Uterus (tissue), 4 donors: ENCODE measurements around the gene TJP3. TPM values are rescaled to one million over a fixed set of nuclear protein-coding genes. Genes with fewer than 3 reads are reported as not detected.

Source experiments
- DNase-seq, 2 donors: peaks; one replicate each; pipeline ENCODE4 v3.0.0-alpha.2; 2019 to 2020
- H3K27ac ChIP-seq, 2 donors: fragments of 200-600 bp; sonication (generic); 1 replicate in 1 of 2; 2 replicates in 1 of 2; pipeline ENCODE4 v1.5.1; 2016 to 2018
- H3K27me3 ChIP-seq, 2 donors: fragments of 200-600 bp; sonication (generic); one replicate each; pipeline ENCODE4 v1.5.1; 2018 to 2019; ENCODE audit warnings: control low read depth in 1 of 2
- H3K36me3 ChIP-seq, 2 donors: fragments of 200-600 bp; sonication (generic); one replicate each; pipeline ENCODE4 v1.5.1; 2019; ENCODE audit warnings: control low read depth in 1 of 2
- H3K4me1 ChIP-seq, 2 donors: fragments of 200-600 bp; sonication (generic); one replicate each; pipeline ENCODE4 v1.5.1; 2018 to 2019; ENCODE audit warnings: control low read depth in 1 of 2
- H3K4me3 ChIP-seq, 2 donors: fragments of 200-600 bp; sonication (generic); 1 replicate in 1 of 2; 2 replicates in 1 of 2; pipeline ENCODE4 v1.5.1; 2018 to 2019; ENCODE audit warnings: mild to moderate bottlenecking in 1 of 2
- H3K9me3 ChIP-seq, 2 donors: fragments of 200-600 bp; sonication (generic); one replicate each; pipeline ENCODE4 v1.5.1; 2019; ENCODE audit warnings: control low read depth in 1 of 2
- POLR2A ChIP-seq, 2 donors: fragments of 450-650 bp; IDR thresholded peaks; one replicate each; pipeline ENCODE4 v1.6.1; 2016; ENCODE audit warnings: antibody characterized with exemption in 2 of 2, mild to moderate bottlenecking in 1 of 2, moderate library complexity in 1 of 2
- intact Hi-C: fragments of 100-400 bp; cut with DNase I; formaldehyde crosslinking; loops from one replicate; pipeline ENCODE4 v1.15.1; 2023; ENCODE audit warnings: low total_unique reads
- total RNA-seq, 4 donors: library from RNA; depleted of rRNA in 3 of 4; stranded (reverse); fragments of >200 nt in 3 of 4; gene quantifications; one replicate each; pipeline versions ENCODE4 v1.1.0 to v1.2.4, GENCODE V29; 2014 to 2023
- TF ChIP-seq, protein P1 (sequence below), 4 experiments: fragments of 200-600 bp in 2 of 4; fragments of 450-650 bp in 2 of 4; sonication (generic) in 2 of 4; IDR thresholded peaks; one replicate each; pipeline ENCODE4 v1.5.1; 2016 to 2019; ENCODE audit warnings: antibody characterized with exemption in 4 of 4, mild to moderate bottlenecking in 2 of 4, moderate library complexity in 1 of 4
- donor health status: DM: yes; HTN: yes; CAD: no.

TJP3 gene
- total RNA-seq, 4 donors from 2014 or later: 0.37 to 7.4 (median 3.9) TPM

DNA sequence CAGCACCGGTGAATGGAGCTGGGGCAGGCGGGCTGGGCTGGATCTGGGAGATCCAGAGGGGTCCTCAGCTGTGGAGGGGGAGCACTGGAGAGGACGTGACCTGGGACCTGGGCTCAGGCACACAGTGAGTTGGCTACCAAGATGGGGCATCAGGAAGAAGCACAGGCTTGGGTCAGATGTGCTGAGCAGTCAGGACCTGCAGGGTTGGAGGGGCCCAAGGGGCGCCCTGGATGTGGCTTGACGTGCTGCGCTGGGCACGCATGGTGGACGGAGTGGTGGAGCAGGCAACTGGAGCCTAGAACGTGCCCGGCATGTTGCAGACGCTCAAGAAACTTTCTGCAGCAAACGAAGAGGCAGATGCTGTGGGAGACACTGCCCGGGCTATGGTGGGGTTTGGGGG, 28.6 kb upstream of the TJP3 start:
- no peaks in the 10 kb centered on the region for H3K36me3 ChIP-seq
- no peaks in the 10 kb centered on the region for H3K27me3 ChIP-seq
- TF ChIP-seq POLR2A (IDR thresholded peaks at IDR 0.05): no peak
- TF ChIP-seq, protein P1, sequence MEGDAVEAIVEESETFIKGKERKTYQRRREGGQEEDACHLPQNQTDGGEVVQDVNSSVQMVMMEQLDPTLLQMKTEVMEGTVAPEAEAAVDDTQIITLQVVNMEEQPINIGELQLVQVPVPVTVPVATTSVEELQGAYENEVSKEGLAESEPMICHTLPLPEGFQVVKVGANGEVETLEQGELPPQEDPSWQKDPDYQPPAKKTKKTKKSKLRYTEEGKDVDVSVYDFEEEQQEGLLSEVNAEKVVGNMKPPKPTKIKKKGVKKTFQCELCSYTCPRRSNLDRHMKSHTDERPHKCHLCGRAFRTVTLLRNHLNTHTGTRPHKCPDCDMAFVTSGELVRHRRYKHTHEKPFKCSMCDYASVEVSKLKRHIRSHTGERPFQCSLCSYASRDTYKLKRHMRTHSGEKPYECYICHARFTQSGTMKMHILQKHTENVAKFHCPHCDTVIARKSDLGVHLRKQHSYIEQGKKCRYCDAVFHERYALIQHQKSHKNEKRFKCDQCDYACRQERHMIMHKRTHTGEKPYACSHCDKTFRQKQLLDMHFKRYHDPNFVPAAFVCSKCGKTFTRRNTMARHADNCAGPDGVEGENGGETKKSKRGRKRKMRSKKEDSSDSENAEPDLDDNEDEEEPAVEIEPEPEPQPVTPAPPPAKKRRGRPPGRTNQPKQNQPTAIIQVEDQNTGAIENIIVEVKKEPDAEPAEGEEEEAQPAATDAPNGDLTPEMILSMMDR (IDR thresholded peaks at IDR 0.05): no peak
- H3K4me3 ChIP-seq: no peak overlapping the region
- peaks cover 0 to 4% of the 10 kb centered on the region in 2 donors for H3K9me3 ChIP-seq
- H3K27ac ChIP-seq: no peak overlapping the region
- intact Hi-C loops: no loop called here
- DNase-seq: no peak
- peaks cover 5 to 7% of the 10 kb centered on the region in 2 donors for H3K4me1 ChIP-seq

DNA sequence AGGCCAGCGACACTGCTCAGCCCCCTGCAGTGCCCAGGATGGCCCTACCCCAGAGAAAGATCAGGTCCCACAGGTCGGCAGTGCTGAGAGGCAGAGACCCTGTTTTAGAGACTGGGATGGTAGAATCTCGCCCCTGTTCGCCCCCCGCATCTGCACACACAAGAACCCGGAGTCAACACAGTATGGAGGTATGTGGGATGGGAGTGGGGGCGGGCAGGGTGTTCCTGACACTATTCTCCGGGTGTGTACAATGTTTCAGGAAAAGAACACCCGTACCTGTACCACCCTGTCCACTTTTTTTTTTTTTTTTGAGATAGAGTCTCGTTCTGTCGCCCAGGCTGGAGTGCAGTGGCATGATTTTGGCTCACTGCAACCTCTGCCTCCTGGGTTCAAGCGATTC, 27.2 kb upstream of the TJP3 start:
- peaks cover 5 to 7% of the 10 kb centered on the region in 2 donors for H3K4me1 ChIP-seq
- H3K9me3 ChIP-seq: peaks cover 0 to 4% of the 10 kb centered on the region in 2 donors
- no peaks in the 10 kb centered on the region for H3K36me3 ChIP-seq
- DNase-seq: no peak
- intact Hi-C loops: no loop called here
- no peaks in the 10 kb centered on the region for H3K27me3 ChIP-seq
- no peak for TF ChIP-seq POLR2A (IDR thresholded peaks at IDR 0.05)
- TF ChIP-seq, protein P1 (IDR thresholded peaks at IDR 0.05): no peak
- no peak overlapping the region for H3K4me3 ChIP-seq
- no peak overlapping the region for H3K27ac ChIP-seq

DNA sequence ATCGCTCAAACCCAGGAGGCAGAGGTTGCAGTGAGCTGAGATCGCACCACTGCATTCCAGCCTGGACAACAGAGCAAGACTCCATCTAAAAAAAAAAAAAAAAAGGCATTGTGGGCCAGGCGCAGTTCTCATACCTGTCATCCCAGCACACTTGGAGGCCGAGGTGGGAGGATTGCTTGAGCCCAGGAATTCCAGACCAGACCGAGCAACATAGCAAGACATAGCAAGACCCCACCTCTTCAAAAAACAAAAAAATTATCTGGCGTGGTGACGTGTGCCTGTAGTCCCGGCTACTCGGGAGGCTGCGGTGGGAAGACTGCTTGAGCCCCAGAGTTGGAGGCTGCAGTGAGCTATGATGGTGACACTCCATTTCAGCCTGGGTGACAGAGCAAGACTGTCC, 25.9 kb upstream of the TJP3 start:
- intact Hi-C loops: no loop called here
- peak overlapping the region; percentile 61 to 74 for H3K27ac ChIP-seq
- no peak overlapping the region for H3K4me3 ChIP-seq
- TF ChIP-seq, protein P1 (IDR thresholded peaks at IDR 0.05): no peak
- TF ChIP-seq POLR2A (IDR thresholded peaks at IDR 0.05): no peak
- no peaks in the 10 kb centered on the region for H3K36me3 ChIP-seq
- DNase-seq: no peak
- H3K4me1 ChIP-seq: peaks cover 5 to 7% of the 10 kb centered on the region in 2 donors
- peaks cover 0 to 4% of the 10 kb centered on the region in 2 donors for H3K9me3 ChIP-seq
- no peaks in the 10 kb centered on the region for H3K27me3 ChIP-seq

DNA sequence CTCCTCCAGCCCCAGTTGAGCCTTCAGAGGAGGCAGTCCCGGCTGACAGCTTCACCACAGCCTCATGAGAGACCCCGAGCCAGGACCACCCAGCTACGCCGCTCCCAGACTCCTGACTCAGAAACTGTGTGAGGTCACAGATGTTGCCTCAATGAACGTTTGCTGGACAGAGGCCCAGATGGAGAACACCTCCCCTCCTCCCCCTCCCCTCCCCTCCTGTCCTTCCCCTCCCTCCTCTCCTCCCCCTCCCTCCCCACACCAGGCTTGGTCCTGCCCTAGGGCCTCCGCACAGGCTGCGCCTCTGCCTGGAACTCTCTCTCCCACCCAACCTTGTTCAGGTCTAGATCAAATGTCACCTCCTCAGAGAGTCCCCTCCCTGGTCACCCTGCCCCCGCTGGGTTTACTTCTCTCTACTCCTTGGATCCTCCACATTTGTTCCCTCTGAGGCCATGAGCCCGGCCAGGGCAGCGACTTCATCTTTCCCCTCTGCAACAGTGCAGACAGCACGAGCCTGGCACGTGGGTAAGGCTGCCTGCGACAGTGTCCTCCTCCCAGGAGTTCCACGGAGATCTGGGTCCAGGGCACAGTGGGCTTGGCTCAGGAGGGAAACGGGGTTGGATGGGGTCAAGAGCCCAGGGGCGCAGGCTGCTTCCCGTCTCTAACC, 25.3 kb upstream of the TJP3 start:
- peaks cover 5 to 7% of the 10 kb centered on the region in 2 donors for H3K4me1 ChIP-seq
- peaks cover 0 to 4% of the 10 kb centered on the region in 2 donors for H3K9me3 ChIP-seq
- DNase-seq: peak; percentile 66 to 80
- no peaks in the 10 kb centered on the region for H3K36me3 ChIP-seq
- intact Hi-C loops: no loop called here
- H3K27ac ChIP-seq: peak overlapping the region; percentile 61 to 74
- H3K4me3 ChIP-seq: no peak overlapping the region
- TF ChIP-seq POLR2A (IDR thresholded peaks at IDR 0.05): no peak
- TF ChIP-seq, protein P1 (IDR thresholded peaks at IDR 0.05): no peak
- H3K27me3 ChIP-seq: no peaks in the 10 kb centered on the region

DNA sequence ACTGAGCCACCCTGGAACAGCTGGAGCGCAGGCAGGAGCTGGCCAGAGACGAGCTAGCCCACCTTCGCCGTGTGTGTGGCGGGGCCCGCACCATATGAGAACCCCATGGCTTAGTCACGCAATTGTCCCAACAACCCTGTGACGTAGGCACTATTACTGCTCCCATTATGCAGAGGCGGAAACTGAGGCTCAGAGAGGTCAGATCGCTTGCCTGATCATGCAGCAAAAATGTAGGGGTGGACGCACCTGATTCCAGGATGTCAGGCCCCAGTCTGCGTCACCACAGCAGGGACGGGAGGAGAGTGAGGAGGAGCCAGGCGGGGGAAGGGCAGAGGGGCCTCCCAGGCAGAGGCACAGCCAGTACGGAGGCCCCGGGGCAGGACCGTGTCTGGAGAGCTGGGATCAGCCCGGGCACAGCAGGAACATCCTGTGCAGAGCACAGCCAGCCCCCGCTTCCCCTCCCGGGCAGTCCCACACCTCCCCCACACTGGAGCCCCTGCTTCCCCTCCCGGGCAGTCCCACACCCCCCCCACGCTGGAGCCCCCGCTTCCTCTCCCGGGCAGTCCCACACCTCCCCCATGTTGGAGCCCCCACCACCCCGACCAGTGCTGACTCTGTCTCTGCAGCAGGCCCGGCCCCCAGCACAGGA, 24.7 kb upstream of the TJP3 start:
- H3K36me3 ChIP-seq: no peaks in the 10 kb centered on the region
- peak overlapping the region; percentile 61 to 74 for H3K27ac ChIP-seq
- H3K9me3 ChIP-seq: peaks cover 0 to 4% of the 10 kb centered on the region in 2 donors
- H3K4me3 ChIP-seq: no peak overlapping the region
- no peaks in the 10 kb centered on the region for H3K27me3 ChIP-seq
- peak; percentile 67 to 81 for DNase-seq
- intact Hi-C loops: no loop called here
- TF ChIP-seq, protein P1 (IDR thresholded peaks at IDR 0.05): no peak
- TF ChIP-seq POLR2A (IDR thresholded peaks at IDR 0.05): no peak
- peaks cover 5 to 7% of the 10 kb centered on the region in 2 donors for H3K4me1 ChIP-seq
